Thoracic aorta (tissue), 2 donors: ENCODE results near the gene HOATZ. TPM values are rescaled to one million over a fixed set of nuclear protein-coding genes. Genes with fewer than 3 reads are reported as not detected.

Experiments used
- ATAC-seq: fragments of 150-250 bp; one replicate; pipeline ENCODE4 v1.8.0; 2017; ENCODE audit warnings: low read depth; ENCODE audit not compliant: insufficient number of reproducible peaks, low FRiP score
- DNase-seq: peaks from one replicate; pipeline ENCODE4 v3.0.0-alpha.2; 2020; ENCODE audit warnings: low spot score
- H3K27ac ChIP-seq, 2 donors: fragments of 200-600 bp; sonication (generic); 1 replicate in 1 of 2; 2 replicates in 1 of 2; pipeline ENCODE4 v1.5.1; 2016; ENCODE audit warnings: mild to moderate bottlenecking in 2 of 2, moderate library complexity in 2 of 2
- H3K27me3 ChIP-seq: fragments of 200-600 bp; sonication (generic); replicated peaks from 2 replicates; pipeline ENCODE4 v1.6.0; 2016; ENCODE audit warnings: mild to moderate bottlenecking; ENCODE audit not compliant: insufficient read depth
- H3K36me3 ChIP-seq: fragments of 200-600 bp; sonication (generic); one replicate; pipeline ENCODE4 v1.5.1; 2016
- H3K4me1 ChIP-seq, 2 donors: fragments of 200-600 bp; sonication (generic); 1 replicate in 1 of 2; 2 replicates in 1 of 2; pipeline versions ENCODE4 v1.5.1 to v1.6.0; 2016; ENCODE audit warnings: low read depth in 2 of 2, mild to moderate bottlenecking in 1 of 2; ENCODE audit not compliant: control insufficient read depth in 1 of 2
- H3K4me3 ChIP-seq: fragments of 200-600 bp; sonication (generic); 2 replicates; pipeline ENCODE4 v1.5.1; 2016; ENCODE audit warnings: mild to moderate bottlenecking
- H3K9me3 ChIP-seq: fragments of 200-600 bp; sonication (generic); 2 replicates; pipeline ENCODE4 v1.5.1; 2016
- CTCF ChIP-seq: fragments of 200-600 bp; sonication (generic); IDR thresholded peaks from one replicate; pipeline ENCODE4 v1.5.1; 2019; ENCODE audit warnings: antibody characterized with exemption
- total RNA-seq, 2 donors: library from RNA; depleted of rRNA; stranded (reverse); fragments of >200 nt; gene quantifications; one replicate each; pipeline versions ENCODE4 v1.1.0 to v1.2.3, GENCODE V29; 2016

HOATZ gene
- total RNA-seq, 2 donors from 2014 or later = not detected

DNA sequence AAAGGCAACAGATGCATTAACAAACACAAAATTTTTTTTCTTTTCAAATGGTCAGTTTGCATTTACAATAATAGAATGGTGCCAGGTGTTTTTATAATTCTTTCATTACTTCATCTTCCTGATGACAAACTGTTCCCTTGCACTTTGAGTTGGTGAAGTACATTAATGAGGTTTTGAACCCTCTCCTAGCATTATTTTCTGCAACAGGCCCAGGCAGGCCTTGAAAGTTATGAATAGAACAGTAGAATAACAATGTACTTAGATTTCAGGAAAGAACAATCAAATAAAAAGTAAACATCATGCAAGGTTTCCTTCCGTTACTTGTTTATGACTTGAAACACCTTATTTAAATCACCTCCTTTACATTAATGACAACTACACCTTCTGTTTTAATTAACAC is 12.0 kb upstream of the HOATZ start:
- no peaks in the 10 kb centered on the region for H3K9me3 ChIP-seq
- TF ChIP-seq CTCF = no peak
- H3K4me1 ChIP-seq = no peaks in the 10 kb centered on the region
- no peak for DNase-seq
- no peaks in the 10 kb centered on the region for H3K27me3 ChIP-seq
- no peaks in the 10 kb centered on the region for H3K36me3 ChIP-seq
- ATAC-seq = no peak
- H3K27ac ChIP-seq = no peak overlapping the region
- H3K4me3 ChIP-seq = no peak overlapping the region

GRCh38 chr11:111510311-111510710 is 4.3 kb upstream of the HOATZ start:
- H3K27me3 ChIP-seq = peaks cover 12% of the 10 kb centered on the region
- DNase-seq (no peak), ATAC-seq (no peak)

GRCh38 chr11:111512296-111513239 is 2.0 kb upstream of the HOATZ start, which contains the start of gene BTG4:
Gene BTG4, minus strand, starts transcription at chr11:111512386. Its CDS starts 13,610 bp downstream, at chr11:111498776.
- TF ChIP-seq CTCF = no peak
- H3K27me3 ChIP-seq = peaks cover 12% of the 10 kb centered on the region
- H3K9me3 ChIP-seq = no peaks in the 10 kb centered on the region
- DNase-seq = no peak
- no peaks in the 10 kb centered on the region for H3K36me3 ChIP-seq
- no peak for ATAC-seq
- H3K4me1 ChIP-seq = peaks cover 4 to 9% of the 10 kb centered on the region in 2 donors
- H3K27ac ChIP-seq = no peak within 1 kb of the TSS
- H3K4me3 ChIP-seq = peak within 1 kb of the TSS; percentile 69

More at GRCh38 chr11:111510311-111510710, 4.3 kb upstream of the HOATZ start:
- peaks cover 4 to 9% of the 10 kb centered on the region in 2 donors for H3K4me1 ChIP-seq
- H3K36me3 ChIP-seq = no peaks in the 10 kb centered on the region
- H3K9me3 ChIP-seq = no peaks in the 10 kb centered on the region
- H3K27ac ChIP-seq = no peak overlapping the region
- no peak overlapping the region for H3K4me3 ChIP-seq
- TF ChIP-seq CTCF = no peak

GRCh38 chr11:111513240-111513605 is 1.4 kb upstream of the HOATZ start:
- H3K4me3 ChIP-seq = peak overlapping the region; percentile 69
- no peak for DNase-seq
- no peak for TF ChIP-seq CTCF
- peaks cover 4 to 9% of the 10 kb centered on the region in 2 donors for H3K4me1 ChIP-seq
- H3K27me3 ChIP-seq = peaks cover 12% of the 10 kb centered on the region
- H3K9me3 ChIP-seq = no peaks in the 10 kb centered on the region
- ATAC-seq = no peak
- H3K27ac ChIP-seq = no peak overlapping the region
- H3K36me3 ChIP-seq = no peaks in the 10 kb centered on the region

DNA sequence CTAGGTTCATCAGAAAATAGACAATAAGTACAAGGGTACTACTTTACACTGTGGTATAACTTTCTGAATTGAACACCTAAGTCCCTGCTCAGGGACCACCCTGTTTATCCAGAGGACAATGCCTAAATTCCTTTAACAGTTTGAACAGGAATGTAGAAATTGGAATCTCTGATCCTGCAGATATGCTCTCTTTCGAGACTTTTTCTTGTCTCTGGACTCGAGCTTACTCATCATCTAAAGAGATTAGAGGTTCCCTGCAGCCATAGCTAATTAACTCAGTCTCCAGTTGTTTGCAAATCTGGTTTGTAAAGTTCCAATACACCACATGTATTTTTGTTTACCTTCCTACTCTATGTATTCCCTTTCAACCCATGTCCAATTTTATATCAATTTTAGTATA is 1.0 kb downstream of the HOATZ start:
- ATAC-seq = no peak
- peaks cover 12% of the 10 kb centered on the region for H3K27me3 ChIP-seq
- no peak for DNase-seq
- no peak overlapping the region for H3K27ac ChIP-seq
- TF ChIP-seq CTCF = no peak
- no peaks in the 10 kb centered on the region for H3K36me3 ChIP-seq
- H3K4me3 ChIP-seq = no peak overlapping the region
- H3K4me1 ChIP-seq = peaks cover 4 to 9% of the 10 kb centered on the region in 2 donors
- no peaks in the 10 kb centered on the region for H3K9me3 ChIP-seq
